ENCODE measurements around the gene KY. TPM values are rescaled to one million over a fixed set of nuclear protein-coding genes. Genes with fewer than 3 reads are reported as not detected.

The KY gene
- total and polyA plus RNA-seq, 12 donors = 1.3 to 21.1 (median 6.7) TPM

- peak in 1 of 7 donors; percentile 42 for DNase-seq
- intact Hi-C loops (cut with DNase I) = no loop called here
- no peaks in the 10 kb centered on the region for H3K27me3 ChIP-seq
- H3K4me3 ChIP-seq = no peak overlapping the region
- peaks cover 4 to 15% of the 10 kb centered on the region in 2 donors for H3K4me1 ChIP-seq (replicated peaks in 1 of 2)
- no peaks in the 10 kb centered on the region for H3K9me3 ChIP-seq (replicated peaks in 1 of 3)
- 86 to 93% (median 89%) methylated on average over 5 of the region's 5 CpGs for WGBS, 4 donors
- H3K27ac ChIP-seq = no peak overlapping the region
- H3K36me3 ChIP-seq (replicated peaks in 1 of 2) = no peaks in the 10 kb centered on the region
- TF ChIP-seq POLR2A (IDR thresholded peaks at IDR 0.05) = no peak
- no peak for TF ChIP-seq CTCF (IDR thresholded peaks at IDR 0.05)
These were observed 10.4 kb downstream of the KY start for GRCh38 chr3:134640378-134640777.

GRCh38 chr3:134638385-134639030 lies 12.3 kb downstream of the KY start:
- no peaks in the 10 kb centered on the region for H3K36me3 ChIP-seq (replicated peaks in 1 of 2)
- no peaks in the 10 kb centered on the region for H3K27me3 ChIP-seq
- peaks cover 0 to 6% (median 0%) of the 10 kb centered on the region in 3 donors for H3K9me3 ChIP-seq (replicated peaks in 1 of 3)
- intact Hi-C loops (cut with DNase I) = no loop called here
- DNase-seq = peak in 1 of 7 donors; percentile 33
- H3K4me1 ChIP-seq (replicated peaks in 1 of 2) = no peaks in the 10 kb centered on the region
- no peak overlapping the region for H3K27ac ChIP-seq
- H3K4me3 ChIP-seq = no peak overlapping the region
- WGBS, 4 donors = 86 to 92% (median 87%) methylated on average over 6 of the region's 6 CpGs
- TF ChIP-seq POLR2A (IDR thresholded peaks at IDR 0.05) (no peak), CTCF (IDR thresholded peaks at IDR 0.05) (no peak)

GRCh38 chr3:134636406-134636805 lies 14.4 kb downstream of the KY start:
- 86 to 100% (median 94%) methylated on average over 1 of the region's 1 CpG for WGBS, 4 donors
- no peaks in the 10 kb centered on the region for H3K27me3 ChIP-seq
- peaks cover 0 to 6% (median 0%) of the 10 kb centered on the region in 3 donors for H3K9me3 ChIP-seq (replicated peaks in 1 of 3)
- peak in 1 of 7 donors; percentile 37 for DNase-seq
- intact Hi-C loops (cut with DNase I) = no loop called here
- H3K36me3 ChIP-seq (replicated peaks in 1 of 2) = no peaks in the 10 kb centered on the region
- H3K27ac ChIP-seq = no peak overlapping the region
- TF ChIP-seq POLR2A (IDR thresholded peaks at IDR 0.05) = no peak
- TF ChIP-seq CTCF (IDR thresholded peaks at IDR 0.05) = no peak
- no peak overlapping the region for H3K4me3 ChIP-seq
- H3K4me1 ChIP-seq (replicated peaks in 1 of 2) = no peaks in the 10 kb centered on the region

- H3K27me3 ChIP-seq = no peaks in the 10 kb centered on the region
- peak in 1 of 7 donors; percentile 21 for DNase-seq
- H3K4me1 ChIP-seq (replicated peaks in 1 of 2) = no peaks in the 10 kb centered on the region
- intact Hi-C loops (cut with DNase I) = no loop called here
- 97 to 100% (median 98%) methylated on average over 1 of the region's 1 CpG for WGBS, 4 donors
- peaks cover 0 to 6% (median 4%) of the 10 kb centered on the region in 3 donors for H3K9me3 ChIP-seq (replicated peaks in 1 of 3)
- H3K36me3 ChIP-seq (replicated peaks in 1 of 2) = no peaks in the 10 kb centered on the region
- TF ChIP-seq POLR2A (IDR thresholded peaks at IDR 0.05) = no peak
- peak in 1 of 6 experiments; percentile 10 for TF ChIP-seq CTCF (IDR thresholded peaks at IDR 0.05)
- no peak overlapping the region for H3K4me3 ChIP-seq
- no peak overlapping the region for H3K27ac ChIP-seq
These were observed 20.3 kb downstream of the KY start for GRCh38 chr3:134630506-134630905.

Measured in adrenal gland (tissue), 12 donors.